Stimulated activated CD8-positive, alpha-beta memory T cell treated with anti-CD3 and anti-CD28 coated beads, Interleukin-7, amount 100 ng/mL, for 1 hour (primary cell): ENCODE measurements around the gene SP9.

Experiments
- DNase-seq, 2 donors: peaks; one replicate each; pipeline ENCODE4 v3.0.0-alpha.2; 2020; ENCODE audit warnings: low read depth in 2 of 2

The SP9 gene

DNA sequence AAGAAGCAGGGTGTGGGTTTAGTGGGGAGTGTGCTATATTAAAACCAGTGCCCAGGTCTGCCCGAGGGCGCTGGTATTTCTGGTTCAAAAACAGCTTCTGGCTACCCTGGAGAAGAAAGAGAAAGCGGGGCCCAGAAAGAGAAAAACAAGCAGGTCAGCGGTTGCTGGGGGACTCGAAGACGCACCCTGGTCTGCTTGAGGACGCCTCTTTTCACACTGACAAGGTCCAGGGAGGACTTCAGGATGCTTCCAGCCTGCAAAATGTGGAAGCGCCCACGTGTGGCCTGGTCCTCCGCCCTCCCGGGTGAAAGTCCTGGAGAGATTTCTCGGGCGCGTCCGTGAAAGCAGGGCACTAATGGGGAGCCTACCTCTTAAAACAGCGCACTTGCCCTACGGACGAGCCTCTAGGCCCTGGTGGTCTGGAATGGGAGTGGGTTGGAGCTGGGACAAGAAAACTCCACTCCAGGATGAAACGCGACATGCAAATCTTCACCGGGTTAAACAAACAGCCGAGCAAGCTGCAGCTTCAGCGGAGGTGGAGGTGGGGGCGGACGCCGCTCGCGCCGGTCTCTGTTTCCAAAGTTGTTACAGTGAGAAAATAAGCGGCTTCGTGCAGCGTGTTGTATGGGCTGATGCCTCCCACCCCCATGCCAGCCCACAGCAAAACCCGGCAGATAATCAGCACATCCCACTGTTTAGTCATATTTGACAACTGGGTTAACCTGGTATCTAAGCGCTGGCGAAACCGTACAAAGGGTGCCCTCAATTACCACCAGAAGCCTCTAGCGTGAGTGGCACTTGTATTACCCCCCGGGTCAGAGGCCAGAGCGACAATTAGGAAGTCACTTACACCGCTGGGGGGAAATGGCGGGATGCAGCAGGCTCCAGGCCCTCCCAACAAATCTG is 1.1 kb upstream of the SP9 start:
- no peak for DNase-seq

DNA sequence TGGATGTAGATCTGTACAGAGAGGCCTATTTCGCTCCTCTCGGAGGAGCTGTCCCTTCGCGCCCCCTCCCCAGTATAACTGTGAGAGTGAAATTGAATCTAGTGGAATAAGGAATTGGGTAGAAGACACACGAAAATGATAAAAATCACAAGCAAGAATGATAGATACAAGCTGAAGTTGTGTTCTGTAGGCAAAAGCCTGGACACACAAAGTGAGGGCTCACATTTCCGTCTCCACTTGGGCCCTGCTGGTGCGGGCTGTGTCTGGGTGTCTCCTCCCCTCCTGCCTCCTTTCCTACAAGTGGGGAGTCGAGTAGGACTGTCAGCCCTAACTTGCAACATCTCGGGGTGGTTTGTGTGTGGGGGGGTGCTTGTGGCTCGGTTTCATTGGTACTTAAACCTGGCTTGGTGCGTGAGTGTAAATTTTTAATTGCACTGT is 457 bp upstream of the SP9 start:
- no peak for DNase-seq

DNA sequence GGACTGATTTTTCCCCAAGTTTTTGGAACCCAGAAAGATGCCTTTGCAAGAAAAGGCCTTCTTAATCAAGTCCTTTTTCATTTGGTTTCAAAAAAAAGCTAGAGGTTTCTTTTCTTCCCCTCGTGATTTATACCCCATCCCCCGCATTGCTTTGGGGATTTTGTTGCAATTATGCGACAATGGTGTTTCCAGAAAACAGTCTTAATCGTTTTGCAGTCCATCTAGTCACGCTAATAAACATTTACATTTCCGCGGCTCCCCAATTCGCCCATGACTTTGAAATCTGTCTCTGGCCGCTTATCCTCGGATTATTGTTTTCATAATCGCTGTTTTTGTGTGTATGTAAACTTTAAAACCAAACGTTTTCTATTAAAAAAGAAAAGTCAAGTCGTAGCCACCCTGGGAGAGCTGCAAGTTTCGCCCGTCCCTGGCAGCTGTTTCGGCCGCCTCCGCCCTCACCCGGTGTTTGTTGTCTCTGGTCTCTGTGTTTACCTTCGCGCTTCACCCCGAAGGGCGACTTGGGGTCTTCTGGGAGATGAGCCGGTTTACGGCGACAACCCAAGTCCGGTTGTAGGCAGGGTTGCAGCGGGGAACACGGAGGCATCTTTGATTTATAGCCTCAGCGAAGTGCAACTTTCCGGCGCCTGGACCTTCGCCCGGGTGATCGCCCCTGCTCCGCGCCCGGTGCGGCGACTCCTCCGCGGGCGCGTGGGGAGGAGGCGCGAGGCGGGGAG is 667 bp downstream of the SP9 start:
- DNase-seq: no peak

DNA sequence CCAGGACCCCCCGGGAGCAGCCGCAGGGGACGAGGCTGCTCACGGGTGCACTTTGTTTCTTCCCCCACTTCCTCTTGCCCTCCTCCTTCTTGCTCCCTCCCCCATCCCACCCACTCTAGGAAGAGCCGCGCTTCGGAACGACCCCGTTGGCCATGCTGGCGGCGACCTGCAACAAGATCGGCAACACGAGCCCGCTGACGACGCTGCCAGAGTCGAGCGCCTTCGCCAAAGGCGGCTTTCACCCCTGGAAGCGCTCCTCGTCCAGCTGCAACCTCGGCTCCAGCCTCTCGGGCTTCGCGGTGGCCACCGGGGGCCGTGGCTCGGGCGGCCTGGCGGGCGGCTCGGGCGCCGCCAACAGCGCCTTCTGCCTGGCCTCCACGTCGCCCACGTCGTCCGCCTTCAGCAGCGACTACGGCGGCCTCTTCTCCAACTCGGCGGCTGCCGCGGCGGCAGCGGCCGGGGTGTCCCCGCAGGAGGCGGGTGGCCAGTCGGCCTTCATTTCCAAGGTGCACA is 1.3 kb downstream of the SP9 start:
- no peak for DNase-seq

DNA sequence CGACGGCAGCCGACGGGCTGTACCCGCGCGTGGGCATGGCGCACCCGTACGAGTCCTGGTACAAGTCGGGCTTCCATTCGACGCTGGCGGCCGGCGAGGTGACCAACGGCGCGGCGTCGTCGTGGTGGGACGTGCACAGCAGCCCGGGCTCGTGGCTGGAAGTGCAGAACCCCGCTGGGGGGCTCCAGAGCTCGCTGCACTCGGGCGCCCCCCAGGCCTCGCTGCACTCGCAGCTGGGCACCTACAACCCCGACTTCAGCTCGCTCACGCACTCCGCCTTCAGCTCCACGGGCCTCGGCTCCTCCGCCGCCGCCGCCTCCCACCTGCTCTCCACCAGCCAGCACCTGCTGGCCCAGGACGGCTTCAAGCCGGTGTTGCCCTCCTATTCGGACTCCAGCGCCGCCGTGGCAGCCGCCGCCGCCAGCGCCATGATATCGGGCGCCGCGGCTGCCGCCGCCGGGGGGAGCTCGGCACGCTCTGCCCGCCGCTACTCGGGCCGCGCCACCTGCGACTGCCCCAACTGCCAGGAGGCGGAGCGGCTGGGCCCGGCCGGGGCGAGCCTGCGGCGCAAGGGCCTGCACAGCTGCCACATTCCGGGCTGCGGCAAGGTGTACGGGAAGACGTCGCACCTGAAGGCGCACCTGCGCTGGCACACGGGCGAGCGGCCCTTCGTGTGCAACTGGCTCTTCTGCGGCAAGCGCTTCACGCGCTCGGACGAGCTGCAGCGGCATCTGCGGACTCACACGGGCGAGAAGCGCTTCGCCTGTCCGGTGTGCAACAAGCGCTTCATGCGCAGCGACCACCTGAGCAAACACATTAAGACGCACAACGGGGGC is 2.0 kb downstream of the SP9 start:
- DNase-seq: no peak

DNA sequence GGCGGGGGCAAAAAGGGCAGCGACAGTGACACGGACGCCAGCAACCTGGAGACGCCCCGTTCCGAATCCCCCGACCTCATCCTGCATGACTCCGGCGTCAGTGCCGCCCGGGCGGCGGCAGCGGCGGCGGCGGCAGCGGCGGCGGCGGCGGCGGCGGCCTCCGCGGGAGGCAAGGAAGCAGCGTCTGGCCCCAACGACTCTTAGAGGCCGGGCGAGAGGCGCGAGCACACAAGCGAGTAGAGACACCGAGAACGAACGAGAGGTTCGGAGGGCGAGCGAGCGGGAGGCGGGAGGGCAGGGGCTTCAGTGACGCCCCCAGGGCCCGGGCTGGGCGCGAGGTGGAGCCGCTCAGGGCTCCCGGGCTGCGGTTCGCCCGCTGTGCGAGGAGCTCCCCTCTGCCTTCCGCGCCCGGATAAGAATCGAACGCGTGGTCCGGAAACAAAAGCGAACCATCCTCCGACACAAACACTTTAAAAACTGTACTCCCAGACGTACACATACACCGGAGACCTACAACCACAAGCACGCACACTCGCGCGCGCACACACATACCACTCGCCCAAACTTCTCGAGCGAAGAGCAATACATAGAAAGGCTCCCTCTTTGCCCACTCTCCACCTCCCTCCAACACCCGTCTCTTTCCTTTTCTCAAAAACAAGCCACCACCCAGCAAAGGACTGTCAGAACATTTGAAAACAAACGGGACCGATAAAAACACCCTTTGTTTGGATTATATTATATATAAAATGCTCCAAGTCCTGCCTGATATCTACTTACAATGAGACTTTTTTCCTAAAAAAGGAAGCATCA is 2.8 kb downstream of the SP9 start:
- DNase-seq: no peak

DNA sequence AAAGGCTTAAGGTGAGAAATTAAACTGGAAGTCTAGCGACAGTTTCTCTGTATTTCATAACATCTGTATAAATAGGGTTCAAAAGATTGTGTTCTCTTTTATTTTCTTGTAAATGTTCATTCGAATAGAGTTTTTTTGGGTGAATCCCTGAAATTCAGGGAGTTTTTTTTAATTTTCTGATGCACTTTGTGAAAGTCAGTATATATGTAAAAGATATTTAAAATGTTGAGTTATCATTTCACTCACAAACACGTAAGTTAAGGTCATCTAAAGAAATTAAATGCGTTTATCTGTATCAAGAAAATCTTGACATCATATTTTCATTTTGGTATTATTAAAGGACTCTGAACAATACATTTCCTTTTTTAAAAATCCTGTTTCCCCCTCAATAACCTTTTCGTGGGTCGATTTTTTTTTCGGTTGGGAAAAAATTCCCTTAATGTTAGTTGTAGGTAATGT is 3.4 kb downstream of the SP9 start:
- DNase-seq: no peak

DNA sequence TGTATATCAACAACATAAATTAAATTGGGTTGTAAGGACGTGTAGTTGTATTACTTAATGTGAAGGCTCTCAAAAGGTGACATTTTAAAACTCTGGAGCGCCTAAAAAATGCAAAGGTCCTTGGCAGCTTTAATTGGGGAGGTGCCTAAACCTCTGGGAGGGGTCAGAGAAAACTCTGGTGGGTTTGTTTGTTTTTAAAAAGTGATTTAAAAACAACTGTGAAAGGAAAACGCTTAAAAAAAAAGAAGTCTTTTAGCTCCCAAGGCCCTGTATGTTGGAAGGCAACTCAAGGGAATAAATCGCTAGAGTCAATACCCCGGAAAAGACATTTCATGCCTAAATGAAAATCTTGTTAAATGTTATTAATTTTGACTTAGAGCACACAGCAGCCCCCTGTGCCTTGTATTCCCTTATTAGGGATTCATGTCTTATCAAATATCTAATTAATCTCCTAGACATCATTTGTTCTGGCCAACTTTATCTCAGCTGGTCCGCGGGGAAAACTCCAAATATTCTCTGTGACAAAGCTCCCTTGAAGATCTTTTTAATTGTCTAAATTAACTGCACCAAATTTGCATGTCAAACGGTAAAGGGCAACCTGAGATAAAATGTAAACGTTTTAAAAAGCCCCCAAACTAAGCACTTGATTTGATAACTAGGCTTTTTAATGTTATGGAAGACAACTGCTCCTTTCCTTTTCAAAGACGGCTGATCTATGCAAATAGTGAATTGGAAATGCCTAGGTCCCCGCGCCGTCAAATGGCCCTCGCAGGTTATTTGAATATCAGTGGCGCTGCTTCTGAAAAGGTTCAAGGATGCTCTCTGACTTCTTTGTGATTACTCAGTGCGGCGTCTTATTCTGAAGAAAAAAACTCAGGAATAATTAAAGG is 4.2 kb downstream of the SP9 start:
- no peak for DNase-seq

DNA sequence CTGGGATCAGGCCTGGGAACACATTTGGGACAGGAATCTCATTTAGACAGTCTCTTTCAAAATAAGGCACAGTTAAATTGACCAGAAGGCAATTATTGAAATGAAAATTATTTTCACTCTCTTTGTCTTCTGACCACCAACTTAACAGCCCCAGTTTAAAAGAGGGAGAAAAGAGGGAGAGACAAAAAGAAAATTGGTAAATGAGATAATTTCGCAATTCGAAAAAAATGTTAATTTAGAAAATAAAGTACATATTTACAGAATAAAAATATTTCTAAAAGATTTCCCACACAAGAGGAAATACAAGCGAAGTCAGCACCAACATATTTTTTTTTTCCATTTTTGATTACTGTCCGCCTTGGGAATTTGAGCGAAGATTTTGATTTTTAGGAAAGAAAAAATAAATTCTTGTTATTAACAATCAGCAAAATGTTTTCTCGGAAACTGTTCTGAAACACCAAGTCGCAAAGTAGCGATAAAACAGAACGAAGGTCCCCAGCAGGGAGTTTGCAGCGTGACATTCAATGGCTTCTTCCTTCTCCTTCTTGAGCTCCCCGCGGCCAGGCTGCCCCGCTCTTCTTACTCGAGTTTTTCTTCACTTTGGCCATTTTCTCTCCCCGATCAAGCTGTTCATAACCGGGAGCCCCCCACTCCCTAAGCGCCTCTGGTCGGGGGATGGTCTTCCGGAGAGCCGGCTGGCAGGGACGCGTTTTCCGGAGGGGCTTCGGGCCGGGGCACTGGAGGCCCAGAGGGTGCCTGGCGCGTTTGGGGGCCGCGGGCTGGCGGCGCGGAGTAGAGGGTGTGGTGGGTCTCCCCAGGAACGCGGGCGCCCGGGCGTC is 5.0 kb downstream of the SP9 start:
- DNase-seq: no peak

DNA sequence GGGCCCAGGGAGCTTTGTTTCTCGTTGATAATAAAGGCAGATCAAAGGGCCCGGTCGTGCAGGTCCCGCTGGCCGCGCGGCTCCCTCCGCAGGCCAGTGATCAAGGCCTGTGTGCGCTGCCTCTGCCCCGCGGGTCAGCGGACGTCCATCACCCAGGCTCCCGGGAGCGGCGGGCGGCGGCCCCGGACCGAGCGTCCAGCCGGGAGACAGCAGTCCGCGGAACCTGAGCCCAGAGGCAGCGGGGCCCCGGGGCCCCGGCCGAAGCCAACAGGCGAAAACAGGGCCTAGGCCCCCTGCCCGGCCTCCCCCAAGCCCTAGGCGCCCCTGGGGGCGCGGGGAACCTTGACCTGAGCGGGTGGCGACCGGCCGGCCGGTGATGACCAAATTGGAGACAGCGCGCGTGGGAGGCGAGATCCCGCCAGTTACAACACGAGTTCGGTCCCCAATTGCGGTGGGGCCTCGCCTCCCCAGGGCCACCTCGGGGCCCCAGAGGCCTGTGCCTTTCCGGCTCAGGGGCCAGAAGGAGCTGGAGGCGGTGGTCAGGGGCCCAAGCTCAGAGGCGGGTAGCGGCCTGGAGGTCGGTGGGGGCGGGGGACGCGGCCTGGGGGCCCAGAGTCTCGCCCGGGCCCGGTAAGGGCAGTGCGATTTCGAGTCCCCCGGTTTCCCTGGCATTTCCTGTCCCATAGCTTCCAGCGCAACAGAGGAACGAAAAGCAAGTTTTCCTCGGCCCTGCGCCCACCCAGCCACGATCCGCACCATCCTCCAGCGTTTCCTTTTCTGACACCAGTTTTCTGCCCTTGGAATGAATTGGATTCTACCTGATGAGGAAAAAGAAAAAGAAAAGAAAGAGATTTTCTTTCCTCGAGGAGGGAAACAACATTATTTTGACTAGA is 5.9 kb downstream of the SP9 start:
- DNase-seq: no peak

DNA sequence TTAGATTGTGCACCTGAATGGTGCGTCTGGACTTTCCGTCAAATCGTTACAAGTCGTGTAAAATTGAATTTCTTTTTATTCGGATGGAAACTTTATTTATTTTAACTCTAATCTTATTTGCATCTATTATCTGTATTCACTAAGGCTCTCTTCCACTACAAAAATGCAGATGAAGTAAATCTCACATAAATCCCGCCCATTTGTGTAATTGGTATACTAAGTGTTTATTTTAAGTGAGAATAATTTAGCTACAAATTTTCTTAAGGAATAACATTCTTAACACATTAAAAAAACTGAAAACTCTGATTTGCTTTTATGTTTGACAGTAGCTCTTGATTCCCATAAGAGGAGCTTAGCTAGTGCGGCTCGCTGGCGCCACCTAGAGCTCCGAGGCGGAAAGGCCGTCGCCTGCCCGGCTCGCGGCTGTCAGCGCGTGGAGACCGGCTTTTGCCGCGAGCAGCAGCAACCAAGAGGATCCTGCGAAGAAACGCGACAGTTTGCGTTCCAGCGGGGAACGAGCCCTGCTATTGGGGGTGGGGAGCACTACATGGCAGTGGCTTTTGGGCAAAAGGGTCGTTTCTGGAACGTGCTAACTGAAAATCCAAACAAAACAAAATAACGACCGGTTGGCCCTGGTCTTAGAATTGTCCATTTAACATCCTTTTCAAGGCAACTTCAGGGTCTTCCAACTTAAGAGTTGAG is 6.7 kb downstream of the SP9 start:
- peak; percentile 78 to 81 for DNase-seq

DNA sequence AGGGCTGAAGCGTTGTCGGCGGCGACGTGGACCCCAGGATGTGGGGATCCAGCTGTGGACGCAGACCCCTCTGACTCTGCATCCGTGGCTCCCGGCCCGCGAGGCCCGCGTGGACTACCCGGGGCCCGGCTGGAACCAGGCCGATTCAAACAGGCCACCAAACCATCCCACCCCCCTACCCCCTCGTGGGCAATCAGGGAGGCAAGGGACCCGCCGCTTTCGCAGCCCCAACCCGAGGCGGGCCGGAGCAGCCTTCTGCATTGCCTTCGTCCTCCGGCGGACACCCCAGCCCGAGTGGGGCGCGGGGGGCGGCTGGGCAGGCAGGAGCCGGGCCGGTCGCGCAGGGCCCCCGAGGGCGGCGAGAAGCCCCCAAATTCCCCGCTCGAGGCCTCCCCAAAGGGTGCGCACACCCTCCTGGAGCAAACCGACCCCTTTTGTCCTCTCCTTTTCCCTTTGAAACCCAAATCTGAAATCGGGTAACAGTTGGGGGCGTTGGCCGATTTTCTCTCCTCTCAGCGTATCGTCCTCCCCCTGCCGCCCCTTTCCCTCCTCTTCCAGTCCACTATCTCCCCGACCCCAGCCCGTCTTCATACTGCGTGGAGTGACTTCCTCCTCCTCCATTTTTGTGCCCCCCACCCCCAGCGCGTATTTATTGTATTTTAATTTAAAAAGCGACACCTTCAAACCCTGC is 7.4 kb downstream of the SP9 start:
- DNase-seq: no peak

DNA sequence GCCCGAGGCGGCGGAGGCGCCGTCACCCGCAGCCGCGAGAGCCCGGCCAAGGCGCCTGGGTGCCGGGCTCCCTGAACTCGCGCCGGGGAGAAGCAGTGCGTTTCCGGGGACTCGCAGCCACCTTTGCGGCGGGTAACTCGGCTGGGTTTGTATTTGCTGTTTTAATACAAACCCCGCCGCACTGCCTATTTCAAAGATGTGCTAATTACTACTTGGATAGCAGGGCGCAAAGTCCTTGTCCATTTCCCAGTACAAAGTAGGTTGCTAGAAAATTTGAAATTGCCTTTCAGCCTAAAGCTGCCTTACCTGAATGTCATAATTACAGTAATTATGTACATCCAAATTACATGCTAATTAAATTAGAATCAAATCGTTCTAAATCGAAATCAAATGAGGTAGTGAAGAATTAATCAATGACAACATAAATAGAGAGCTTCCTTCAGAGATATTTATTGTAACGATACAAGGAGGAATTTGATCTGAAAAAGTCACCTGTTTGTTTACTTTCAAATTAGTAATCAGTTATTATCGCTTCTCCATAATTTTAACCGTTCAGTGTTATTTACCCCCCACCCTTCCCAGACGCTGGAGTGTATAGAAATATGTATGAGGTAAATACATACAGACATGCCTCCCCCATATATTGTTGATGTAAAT is 8.1 kb downstream of the SP9 start:
- DNase-seq: no peak

DNA sequence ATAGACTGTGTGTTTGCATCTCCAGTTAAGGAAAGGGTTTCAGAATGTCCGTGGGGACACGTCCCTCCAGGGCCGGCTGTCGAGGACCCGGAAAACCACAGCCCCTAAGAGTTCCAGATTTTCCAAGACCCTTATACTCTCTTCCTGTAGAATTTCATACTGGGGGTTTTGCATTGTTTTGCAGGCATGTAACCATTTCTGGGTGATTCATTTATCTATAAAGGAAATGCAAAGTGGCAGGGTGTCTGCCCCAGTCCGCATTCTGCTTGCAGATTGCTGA is 8.5 kb downstream of the SP9 start:
- DNase-seq: no peak

DNA sequence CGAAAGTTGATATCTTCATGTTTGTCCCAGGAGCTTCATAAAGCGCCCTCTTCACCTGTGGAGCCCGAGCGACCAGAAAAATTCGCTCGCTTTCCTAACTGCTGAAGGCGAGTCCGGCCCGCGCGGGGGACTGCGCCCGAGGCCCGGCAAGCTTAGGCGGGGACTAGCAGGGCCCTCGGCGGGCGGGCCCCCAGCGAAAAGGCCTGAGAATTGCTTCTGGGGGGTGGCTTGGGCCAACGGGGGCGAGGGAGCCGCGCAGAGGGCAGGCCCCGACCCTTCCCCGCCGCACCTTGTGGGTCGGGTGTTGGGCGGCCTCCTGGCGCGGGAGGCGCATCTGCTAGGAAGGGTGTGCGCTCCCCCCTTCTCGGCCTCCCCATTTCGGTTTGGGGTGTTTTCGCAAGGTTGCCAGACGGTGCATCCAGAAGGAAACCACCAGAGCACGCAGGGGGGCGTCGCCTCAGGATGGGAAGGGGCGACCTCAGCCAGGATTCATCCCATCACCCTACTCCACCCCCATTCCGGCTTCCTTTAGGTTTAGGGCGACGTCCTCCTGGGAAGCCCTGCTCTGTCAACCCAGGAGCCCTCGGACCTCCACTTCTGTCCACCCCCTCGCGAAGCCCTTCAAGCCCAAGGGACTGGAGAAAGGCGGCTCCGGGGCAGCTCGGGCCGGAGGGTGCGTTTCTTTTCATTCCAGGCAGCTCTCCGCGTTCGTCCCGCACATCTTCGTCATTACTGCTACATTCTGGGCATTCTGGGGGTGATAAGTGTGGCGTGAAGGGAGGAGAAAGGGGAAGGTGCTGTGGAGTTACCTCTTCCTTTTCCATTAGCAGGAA is 9.1 kb downstream of the SP9 start:
- DNase-seq: no peak
